Small intestine (tissue), 7 donors: Measurements from ENCODE around the gene RARA. TPM values are rescaled to one million over a fixed set of nuclear protein-coding genes. Genes with fewer than 3 reads are reported as not detected.

Experiments used
- DNase-seq, 2 donors: peaks; one replicate each; pipeline versions ENCODE4 v3.0.0 to v3.0.0-alpha.2; 2013
- FAIRE-seq: peaks from 2 replicates; lab custom pipeline; 2012; peaks lifted over from hg19 to GRCh38; lab: Jason Lieb, UNC
- H3K27ac ChIP-seq, 3 donors: one replicate each; pipeline ENCODE4 v1.5.1; 2013; ENCODE audit warnings: low read length in 2 of 3, mild to moderate bottlenecking in 2 of 3, control low read depth in 1 of 3, inconsistent platforms in 1 of 3, low read depth in 1 of 3, moderate library complexity in 1 of 3
- H3K27me3 ChIP-seq, 3 donors: one replicate each; pipeline ENCODE4 v1.6.1; 2013; ENCODE audit warnings: low read length in 3 of 3, inconsistent platforms in 1 of 3; ENCODE audit not compliant: control insufficient read depth in 3 of 3, insufficient read depth in 3 of 3
- H3K36me3 ChIP-seq, 3 donors: one replicate each; pipeline ENCODE4 v1.6.1; 2013; ENCODE audit warnings: low read length in 3 of 3, inconsistent platforms in 1 of 3, low read depth in 1 of 3, mild to moderate bottlenecking in 1 of 3, moderate library complexity in 1 of 3; ENCODE audit not compliant: control insufficient read depth in 3 of 3, insufficient read depth in 2 of 3
- H3K4me1 ChIP-seq, 3 donors: one replicate each; pipeline ENCODE4 v1.6.1; 2013; ENCODE audit warnings: low read length in 2 of 3, inconsistent platforms in 1 of 3, low read depth in 1 of 3, mild to moderate bottlenecking in 1 of 3, moderate library complexity in 1 of 3; ENCODE audit not compliant: control insufficient read depth in 3 of 3, insufficient read depth in 2 of 3
- H3K4me3 ChIP-seq, 3 donors: one replicate each; pipeline ENCODE4 v1.5.1; 2013; ENCODE audit warnings: low read length in 3 of 3, control low read depth in 1 of 3, inconsistent platforms in 1 of 3, low read depth in 1 of 3, mild to moderate bottlenecking in 1 of 3, moderate library complexity in 1 of 3
- H3K9me3 ChIP-seq, 2 donors: one replicate each; pipeline ENCODE4 v1.6.1; 2013; ENCODE audit warnings: low read depth in 1 of 2, low read length in 1 of 2; ENCODE audit not compliant: control insufficient read depth in 2 of 2, insufficient read depth in 1 of 2
- WGBS, 3 donors: extraction: QIAGEN DNeasy Blood & Tissue Kit; methylation state at CpG; one replicate each; pipeline ENCODE4 v1.1.7; 2013; 5-methylcytosine and 5-hydroxymethylcytosine counted together
- polyA plus RNA-seq, 4 donors: library from polyadenylated mRNA; stranded (reverse) in 3 of 4; unstranded in 1 of 4; fragments of 200-250 nt in 3 of 4; fragments of 120-200 nt in 1 of 4; gene quantifications; one replicate each; pipeline versions ENCODE4 v1.2.1 to v1.2.3, GENCODE V29; 2013
- donor health status: healthy with polysubstance abuse.
- donor health status: control.
- donor health status: control.
- donor health status: Bipolar disorder and iron deficiency.
- donor health status: healthy.

The RARA gene
- polyA plus RNA-seq, 4 donors: 28.8 to 47.7 (median 39.9) TPM

GRCh38 chr17:40315206-40315605 lies 6.2 kb downstream of the RARA start:
- DNase-seq (no peak), FAIRE-seq (no peak)
- H3K27ac ChIP-seq: peak overlapping the region in 2 of 3 donors; percentile 29 to 52
- WGBS, 3 donors: 84 to 92% (median 86%) methylated on average over 3 of the region's 3 CpGs
- no peaks in the 10 kb centered on the region for H3K27me3 ChIP-seq
- no peak overlapping the region for H3K4me3 ChIP-seq
- H3K4me1 ChIP-seq: peaks cover 2 to 65% (median 19%) of the 10 kb centered on the region in 3 donors
- H3K9me3 ChIP-seq: no peaks in the 10 kb centered on the region
- peaks cover 0 to 4% (median 0%) of the 10 kb centered on the region in 3 donors for H3K36me3 ChIP-seq

GRCh38 chr17:40315678-40316570 lies 6.9 kb downstream of the RARA start:
- Histone ChIP-seq H3K27me3 (no peaks in the 10 kb centered on the region), H3K9me3 (no peaks in the 10 kb centered on the region), H3K36me3 (peaks cover 0 to 5% (median 0%) of the 10 kb centered on the region in 3 donors), H3K4me1 (peaks cover 2 to 65% (median 25%) of the 10 kb centered on the region in 3 donors), H3K27ac (peak overlapping the region in 2 of 3 donors; percentile 52 to 92), H3K4me3 (no peak overlapping the region)
- WGBS, 3 donors: 40 to 46% (median 45%) methylated on average over 9 of the region's 9 CpGs
- FAIRE-seq (no peak), DNase-seq (peak in 1 of 2 donors; percentile 68)

- H3K27me3 ChIP-seq: no peaks in the 10 kb centered on the region
- peaks cover 2 to 63% (median 31%) of the 10 kb centered on the region in 3 donors for H3K4me1 ChIP-seq
- peaks cover 0 to 10% (median 0%) of the 10 kb centered on the region in 3 donors for H3K36me3 ChIP-seq
- H3K4me3 ChIP-seq: peak overlapping the region in 2 of 3 donors; percentile 37 to 46
- 20 to 31% (median 22%) methylated on average over 30 to 38 of the region's 38 CpGs for WGBS, 3 donors
- peak overlapping the region in 2 of 3 donors; percentile 52 to 92 for H3K27ac ChIP-seq
- FAIRE-seq (no peak), DNase-seq (peak; percentile 60 to 81)
- no peaks in the 10 kb centered on the region for H3K9me3 ChIP-seq
Measured at GRCh38 chr17:40316571-40317344, 7.8 kb downstream of the RARA start.

GRCh38 chr17:40317345-40317873 lies 8.4 kb downstream of the RARA start:
- Histone ChIP-seq H3K36me3 (peaks cover 0 to 10% (median 0%) of the 10 kb centered on the region in 3 donors), H3K4me1 (peaks cover 2 to 68% (median 31%) of the 10 kb centered on the region in 3 donors), H3K9me3 (no peaks in the 10 kb centered on the region), H3K4me3 (peak overlapping the region in 2 of 3 donors; percentile 46 to 84), H3K27me3 (no peaks in the 10 kb centered on the region), H3K27ac (peak overlapping the region; percentile 36 to 92 (median 52))
- WGBS, 3 donors: 1 to 4% (median 2%) methylated on average over 6 of the region's 6 CpGs
- DNase-seq (peak; percentile 55 to 62), FAIRE-seq (no peak)

- Histone ChIP-seq H3K4me1 (peaks cover 2 to 75% (median 29%) of the 10 kb centered on the region in 3 donors), H3K36me3 (peaks cover 0 to 10% (median 0%) of the 10 kb centered on the region in 3 donors), H3K27me3 (no peaks in the 10 kb centered on the region), H3K4me3 (peak overlapping the region; percentile 81 to 84 (median 81)), H3K27ac (peak overlapping the region; percentile 36 to 92 (median 52)), H3K9me3 (no peaks in the 10 kb centered on the region)
- WGBS, 3 donors: 0 to 1% (median 1%) methylated on average over 63 to 70 of the region's 70 CpGs
- FAIRE-seq (no peak), DNase-seq (peak; percentile 97 to 98)
Measured at GRCh38 chr17:40317880-40318829, 9.2 kb downstream of the RARA start.

GRCh38 chr17:40318830-40319391 lies 9.9 kb downstream of the RARA start:
- WGBS, 3 donors: 4 to 5% (median 5%) methylated on average over 13 of the region's 13 CpGs
- Histone ChIP-seq H3K4me1 (peaks cover 2 to 82% (median 29%) of the 10 kb centered on the region in 3 donors), H3K27ac (peak overlapping the region in 2 of 3 donors; percentile 15 to 86), H3K36me3 (peaks cover 0 to 10% (median 0%) of the 10 kb centered on the region in 3 donors), H3K27me3 (no peaks in the 10 kb centered on the region), H3K4me3 (peak overlapping the region; percentile 81 to 84 (median 81)), H3K9me3 (no peaks in the 10 kb centered on the region)
- no peak for FAIRE-seq
- no peak for DNase-seq
